ENCODE results near the gene MRRF. TPM values are rescaled to one million over a fixed set of nuclear protein-coding genes. Genes with fewer than 3 reads are reported as not detected.
"Not testable (repeated sequence)": the region's sequence is repeated elsewhere in the genome, so short reads cannot be mapped to it uniquely, and the experiment has no call there.

The MRRF gene
- total RNA-seq, 1 experiment from 2014 or later = 28.6 TPM

- no peak for DNase-seq (ENCODE audit: low read depth)
These were observed 11.4 kb downstream of the MRRF start for GRCh38 chr9:122276096-122276495.

GRCh38 chr9:122277285-122277897 lies 12.7 kb downstream of the MRRF start:
- DNase-seq (ENCODE audit: low read depth) = no peak

DNA sequence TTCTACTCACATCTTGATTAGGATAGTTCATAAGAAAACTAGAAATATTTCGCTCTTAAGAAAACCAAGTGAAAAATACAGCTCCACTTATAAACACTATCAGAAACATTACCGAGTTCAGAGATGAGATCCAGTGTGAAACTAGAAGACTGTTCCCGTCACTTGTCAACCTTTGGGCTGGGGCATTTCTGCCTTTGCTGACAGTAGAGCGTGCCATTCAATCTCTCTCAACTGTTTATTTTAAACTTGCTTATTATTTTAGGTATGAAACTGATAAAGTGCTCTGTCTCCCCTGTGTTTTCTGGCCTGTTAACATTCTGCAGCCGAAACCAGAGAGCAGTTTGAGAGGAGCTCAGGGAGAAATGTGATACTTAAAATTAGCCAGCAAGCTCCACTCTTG lies 16.7 kb downstream of the MRRF start:
- no peak for DNase-seq (ENCODE audit: low read depth)

- no peak for DNase-seq (ENCODE audit: low read depth)
These were observed 22.1 kb downstream of the MRRF start for GRCh38 chr9:122286764-122287163.

GRCh38 chr9:122287214-122287720 lies 22.6 kb downstream of the MRRF start:
- no peak for DNase-seq (ENCODE audit: low read depth)

DNA sequence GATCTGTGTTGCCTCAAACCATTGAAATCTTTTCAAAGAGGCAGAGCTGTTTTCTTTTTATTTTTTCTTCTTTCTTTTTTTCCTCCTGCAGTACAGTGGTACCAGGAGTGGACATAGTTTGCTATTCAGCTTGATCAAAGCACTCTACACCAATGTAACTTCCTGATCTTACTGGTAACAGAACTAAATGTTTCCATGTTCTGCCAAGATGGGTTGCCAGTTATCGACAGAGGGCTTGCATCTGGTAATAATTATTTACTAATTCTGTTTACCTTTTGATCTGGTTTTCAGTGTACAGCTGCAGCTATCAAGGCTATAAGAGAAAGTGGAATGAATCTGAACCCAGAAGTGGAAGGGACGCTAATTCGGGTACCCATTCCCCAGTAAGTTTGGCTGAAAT lies 26.8 kb downstream of the MRRF start:
- no peak for DNase-seq (ENCODE audit: low read depth)

GRCh38 chr9:122294531-122294930 lies 29.8 kb downstream of the MRRF start:
- no peak for DNase-seq (ENCODE audit: low read depth)

GRCh38 chr9:122297512-122297911 lies 32.8 kb downstream of the MRRF start:
- no peak for DNase-seq (ENCODE audit: low read depth)

DNA sequence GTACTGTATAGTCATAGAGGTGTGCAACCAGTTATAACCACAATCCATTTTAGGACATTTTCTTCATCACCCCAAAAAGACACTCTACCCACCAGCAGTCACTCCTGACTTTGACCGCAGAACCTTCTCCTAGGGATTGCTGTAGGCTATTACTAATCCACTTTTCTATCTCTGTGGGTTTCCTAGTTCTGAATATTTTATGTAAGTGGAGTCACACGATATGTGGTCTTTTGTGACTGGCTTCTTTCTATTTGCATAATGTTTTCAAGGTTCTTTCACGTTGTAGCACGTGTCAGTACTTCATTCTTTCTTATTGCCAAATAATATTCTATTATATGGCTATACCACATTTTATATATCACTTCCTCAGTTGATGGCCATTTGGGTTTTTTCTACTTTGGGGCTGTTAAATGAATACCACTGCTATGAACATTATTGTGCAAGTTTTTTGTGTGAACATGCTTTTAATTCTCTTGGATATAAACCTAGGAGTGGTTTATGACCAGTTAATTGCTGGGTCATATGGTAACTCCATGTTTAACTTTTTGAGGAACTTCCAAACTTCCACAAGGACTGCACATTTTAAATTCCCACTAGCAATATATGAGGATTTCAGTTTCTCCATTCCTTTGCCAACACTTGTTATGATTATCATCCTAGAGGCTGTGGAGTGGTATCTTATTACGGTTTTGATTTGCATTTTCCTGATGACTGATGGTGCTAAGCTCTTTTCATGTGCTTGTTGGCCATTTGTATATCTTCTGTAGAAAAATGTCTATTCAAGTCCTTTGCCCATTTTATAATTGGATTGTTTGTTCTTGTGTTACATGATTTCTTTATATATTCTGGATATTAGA lies 37.8 kb downstream of the MRRF start:
- DNase-seq (ENCODE audit: low read depth) = no peak

DNA sequence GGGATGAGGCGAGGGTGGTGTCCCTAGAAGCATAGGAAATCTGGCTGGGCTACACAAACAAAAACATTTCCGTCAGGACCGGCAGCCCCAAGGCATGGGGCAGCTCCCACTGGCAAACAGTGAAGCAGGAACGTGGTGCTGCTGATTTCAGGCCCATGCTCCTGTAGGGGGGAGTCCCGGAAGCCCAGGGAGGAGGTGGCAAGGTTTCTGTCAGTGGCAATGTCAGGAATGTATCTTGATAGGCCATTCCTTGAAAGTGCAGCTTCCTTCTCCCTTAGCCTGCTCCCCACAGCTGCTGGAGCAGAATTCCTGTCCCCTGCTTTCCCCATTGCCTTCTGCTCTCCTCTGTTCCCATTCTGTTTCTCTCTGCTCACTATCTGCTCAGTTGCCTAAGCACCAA lies 42.4 kb downstream of the MRRF start:
- DNase-seq (ENCODE audit: low read depth) = no peak

DNA sequence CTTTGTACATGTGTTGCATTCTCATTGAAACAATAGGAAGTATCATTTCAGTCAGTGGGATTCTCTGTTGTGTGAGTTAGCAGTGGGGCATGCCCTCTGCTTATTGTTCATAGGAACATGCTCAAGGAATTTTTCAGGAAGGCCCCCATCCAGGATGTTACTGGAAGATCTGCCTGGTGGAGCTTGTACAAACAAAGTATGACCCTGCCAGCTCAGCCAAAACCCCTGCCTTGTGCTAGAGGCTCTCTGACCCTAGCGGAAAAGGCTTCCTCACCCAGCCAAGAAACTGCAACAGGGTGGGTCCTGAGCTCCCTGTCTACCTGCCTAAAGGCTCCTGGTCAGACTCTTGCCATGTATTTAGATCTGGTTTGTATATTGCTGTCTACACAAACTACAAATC lies 43.2 kb downstream of the MRRF start:
- no peak for DNase-seq (ENCODE audit: low read depth)

GRCh38 chr9:122309861-122310260 lies 45.2 kb downstream of the MRRF start:
- no peak for DNase-seq (ENCODE audit: low read depth)

- DNase-seq (ENCODE audit: low read depth) = no peak
These were observed 49.5 kb downstream of the MRRF start for GRCh38 chr9:122314165-122314564.

- no peak for DNase-seq (ENCODE audit: low read depth)
These were observed 50.9 kb downstream of the MRRF start for GRCh38 chr9:122315534-122315933.

- DNase-seq (ENCODE audit: low read depth) = no peak
These were observed 53.6 kb downstream of the MRRF start for GRCh38 chr9:122318284-122318683.

- DNase-seq (ENCODE audit: low read depth) = no peak
These were observed 55.8 kb downstream of the MRRF start for GRCh38 chr9:122320413-122320881.

DNA sequence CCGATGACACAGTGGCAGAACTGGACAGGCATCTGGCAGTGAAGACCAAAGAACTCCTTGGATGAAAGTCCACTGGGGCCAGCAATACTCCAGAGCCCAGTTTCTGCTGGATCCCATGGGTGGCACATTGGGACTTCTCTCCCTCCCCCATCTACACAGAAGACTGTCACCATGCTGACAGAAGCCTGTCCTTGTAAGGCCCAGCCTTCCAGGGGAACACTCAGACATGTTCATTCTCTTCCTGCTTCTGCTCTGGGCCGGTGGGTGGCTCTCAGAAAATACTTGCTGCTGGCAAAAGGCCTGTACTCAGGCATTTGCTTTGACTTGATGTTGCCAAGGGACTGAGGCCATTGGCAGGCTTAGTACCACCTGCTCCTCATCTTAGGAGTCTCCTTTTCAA lies 57.9 kb downstream of the MRRF start:
- DNase-seq (ENCODE audit: low read depth) = no peak

GRCh38 chr9:122324665-122325064 lies 60.0 kb downstream of the MRRF start:
- DNase-seq (ENCODE audit: low read depth) = not testable (repeated sequence)

DNA sequence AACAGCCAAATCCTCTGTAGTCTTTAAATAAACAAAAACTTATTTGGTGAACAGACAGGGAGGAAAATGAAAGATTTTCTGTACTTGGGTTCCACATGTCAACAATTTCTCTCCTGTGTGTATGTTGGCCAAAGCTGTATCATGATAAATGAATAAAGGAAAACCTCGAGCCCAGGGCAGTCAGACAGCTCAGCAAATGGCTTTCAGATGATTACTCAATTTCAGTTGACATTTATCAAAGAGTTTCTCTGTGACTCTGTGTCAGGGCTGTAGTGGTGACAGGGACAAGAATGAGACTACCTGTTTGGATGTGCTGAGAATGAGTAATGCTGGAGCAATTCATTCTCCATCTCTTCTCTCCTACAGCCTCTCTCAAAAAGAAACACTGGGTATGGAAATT lies 60.4 kb downstream of the MRRF start:
- DNase-seq (ENCODE audit: low read depth) = peak; percentile 4

DNA sequence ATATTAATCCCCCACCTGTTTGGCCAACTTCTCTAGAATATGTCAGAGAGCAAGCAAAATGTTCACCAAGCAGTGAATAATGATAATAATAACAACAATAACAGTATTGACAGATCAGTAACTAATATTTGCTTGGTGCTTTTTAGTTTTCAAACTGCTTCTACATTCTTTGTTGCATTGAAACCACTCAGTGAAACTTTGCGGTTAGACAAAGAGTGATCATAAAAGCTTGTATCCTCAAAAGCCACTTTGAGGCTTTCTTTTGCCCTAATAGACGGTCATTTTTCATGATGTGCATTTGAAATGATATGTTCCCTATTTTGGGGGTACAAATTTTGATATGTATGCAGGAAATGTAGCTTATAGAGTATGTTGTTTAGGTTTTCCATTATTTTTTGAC lies 62.5 kb downstream of the MRRF start:
- DNase-seq (ENCODE audit: low read depth) = no peak

- no peak for DNase-seq (ENCODE audit: low read depth)
These were observed 64.9 kb downstream of the MRRF start for GRCh38 chr9:122329597-122329996.

GRCh38 chr9:122330466-122330865 lies 65.8 kb downstream of the MRRF start:
- not testable (repeated sequence) for DNase-seq (ENCODE audit: low read depth)

DNA sequence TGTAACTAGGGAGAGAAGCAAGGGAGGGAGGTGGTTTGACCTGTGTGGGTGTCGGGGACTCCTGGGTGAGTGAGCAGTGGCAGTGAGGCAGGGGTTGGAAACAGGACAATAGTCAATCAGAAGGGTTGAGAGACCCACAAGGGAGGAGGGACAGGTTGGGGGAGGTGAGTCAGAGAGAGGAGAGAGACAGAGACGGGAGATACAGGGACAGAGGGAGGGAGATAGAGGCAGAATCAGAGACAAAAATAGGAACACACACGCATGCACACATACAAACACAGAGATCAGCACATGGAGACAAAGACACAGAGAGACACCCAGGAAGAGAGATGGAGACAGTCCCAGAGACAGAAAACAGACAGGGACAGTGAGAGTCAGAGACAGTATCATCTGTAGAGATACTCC lies 66.8 kb downstream of the MRRF start:
- no peak for DNase-seq (ENCODE audit: low read depth)
